Neuronal stem cell (in vitro differentiated cells): ENCODE results near the gene SFXN5.

Experiments
- DNase-seq: peaks from one replicate; pipeline ENCODE4 v3.0.0-alpha.2; 2013; ENCODE audit warnings: low spot score
- H2AFZ ChIP-seq: one replicate; pipeline ENCODE4 v1.6.1; 2013; ENCODE audit warnings: mild to moderate bottlenecking, low read length, inconsistent platforms
- H2AK5ac ChIP-seq: 2 replicates; pipeline ENCODE4 v1.6.1; 2013; ENCODE audit warnings: low read depth, mild to moderate bottlenecking, inconsistent platforms, low read length, moderate library complexity, mixed read lengths
- H2BK120ac ChIP-seq: 2 replicates; pipeline ENCODE4 v1.6.1; 2013; ENCODE audit warnings: low read depth, mild to moderate bottlenecking, inconsistent platforms, low read length, moderate library complexity, mixed read lengths
- H2BK12ac ChIP-seq: one replicate; pipeline ENCODE4 v1.6.1; 2013; ENCODE audit warnings: low read length, inconsistent platforms
- H2BK15ac ChIP-seq: 2 replicates; pipeline ENCODE4 v1.6.1; 2013; ENCODE audit warnings: mild to moderate bottlenecking, low read length, inconsistent platforms, mixed read lengths
- H2BK5ac ChIP-seq: one replicate; pipeline ENCODE4 v1.6.1; 2013; ENCODE audit warnings: inconsistent platforms, mild to moderate bottlenecking, low read length, moderate library complexity
- H3K14ac ChIP-seq: one replicate; pipeline ENCODE4 v1.6.1; 2013; ENCODE audit warnings: low read length, inconsistent platforms
- H3K18ac ChIP-seq: 2 replicates; pipeline ENCODE4 v1.6.1; 2013; ENCODE audit warnings: low read length, inconsistent platforms
- H3K23ac ChIP-seq: 2 replicates; pipeline ENCODE4 v1.6.1; 2013; ENCODE audit warnings: low read depth, mild to moderate bottlenecking, mixed read lengths, low read length, inconsistent platforms; ENCODE audit not compliant: poor library complexity
- H3K27ac ChIP-seq: replicated peaks from 3 replicates; pipeline ENCODE4 v1.5.1; 2013; ENCODE audit warnings: low read length, inconsistent platforms
- H3K27me3 ChIP-seq, 3 experiments: 2 replicates each; pipeline ENCODE4 v1.6.1; 2013; ENCODE audit warnings: low read length in 3 of 3, mild to moderate bottlenecking in 2 of 3, inconsistent platforms in 1 of 3, low read depth in 1 of 3, mixed read lengths in 1 of 3, moderate library complexity in 1 of 3; ENCODE audit not compliant: control insufficient read depth in 3 of 3, insufficient read depth in 3 of 3
- H3K36me3 ChIP-seq, 2 donors: replicated peaks in 1 of 2; 2 replicates each; pipeline ENCODE4 v1.6.1; 2013; ENCODE audit warnings: low read length in 2 of 2; ENCODE audit not compliant: control insufficient read depth in 2 of 2, insufficient read depth in 2 of 2
- H3K4ac ChIP-seq: 2 replicates; pipeline ENCODE4 v1.6.1; 2013; ENCODE audit warnings: inconsistent platforms, mild to moderate bottlenecking, low read length, moderate library complexity
- H3K4me1 ChIP-seq, 2 donors: 1 replicate in 1 of 2; 2 replicates in 1 of 2; pipeline ENCODE4 v1.6.1; 2013; ENCODE audit warnings: low read length in 2 of 2, low read depth in 1 of 2; ENCODE audit not compliant: control insufficient read depth in 2 of 2, insufficient read depth in 1 of 2
- H3K4me2 ChIP-seq: one replicate; pipeline ENCODE4 v1.6.1; 2013; ENCODE audit warnings: mild to moderate bottlenecking, low read length, inconsistent platforms; ENCODE audit not compliant: insufficient read depth, poor library complexity, severe bottlenecking
- H3K4me3 ChIP-seq, 2 donors: 2 replicates each; pipeline ENCODE4 v1.5.1; 2013; ENCODE audit warnings: low read length in 2 of 2, mild to moderate bottlenecking in 2 of 2, inconsistent platforms in 1 of 2, moderate library complexity in 1 of 2
- H3K79me1 ChIP-seq: one replicate; pipeline ENCODE4 v1.6.1; 2013; ENCODE audit warnings: low read depth, mild to moderate bottlenecking, inconsistent platforms, low read length, moderate library complexity
- H3K9ac ChIP-seq: one replicate; pipeline ENCODE4 v1.6.1; 2013; ENCODE audit warnings: mild to moderate bottlenecking, low read depth, low read length, inconsistent platforms; ENCODE audit not compliant: poor library complexity
- H3K9me3 ChIP-seq, 2 donors: replicated peaks in 1 of 2; 2 replicates each; pipeline versions ENCODE3 to v1.6.1; 2013; ENCODE audit warnings: low read length in 2 of 2, mild to moderate bottlenecking in 2 of 2, inconsistent platforms in 1 of 2, low read depth in 1 of 2, mixed read lengths in 1 of 2, moderate library complexity in 1 of 2; ENCODE audit not compliant: control insufficient read depth in 2 of 2, insufficient read depth in 1 of 2
- H4K8ac ChIP-seq: one replicate; pipeline ENCODE4 v1.6.1; 2013; ENCODE audit warnings: low read depth, mild to moderate bottlenecking, inconsistent platforms, low read length, moderate library complexity
- H4K91ac ChIP-seq: one replicate; pipeline ENCODE4 v1.6.1; 2013; ENCODE audit warnings: low read length, low read depth, mild to moderate bottlenecking, inconsistent platforms; ENCODE audit not compliant: poor library complexity
- WGBS, 2 donors: extraction: QIAGEN DNeasy Blood & Tissue Kit; methylation state at CpG; one replicate each; pipeline ENCODE4 v1.1.7; 2013; ENCODE audit warnings: missing lambda C conversion rate in 2 of 2, mixed read lengths in 1 of 2; ENCODE audit not compliant: insufficient read length in 2 of 2, insufficient replicate concordance in 1 of 2; ENCODE audit errors: extremely low coverage in 2 of 2; 5-methylcytosine and 5-hydroxymethylcytosine counted together

The SFXN5 gene

DNA sequence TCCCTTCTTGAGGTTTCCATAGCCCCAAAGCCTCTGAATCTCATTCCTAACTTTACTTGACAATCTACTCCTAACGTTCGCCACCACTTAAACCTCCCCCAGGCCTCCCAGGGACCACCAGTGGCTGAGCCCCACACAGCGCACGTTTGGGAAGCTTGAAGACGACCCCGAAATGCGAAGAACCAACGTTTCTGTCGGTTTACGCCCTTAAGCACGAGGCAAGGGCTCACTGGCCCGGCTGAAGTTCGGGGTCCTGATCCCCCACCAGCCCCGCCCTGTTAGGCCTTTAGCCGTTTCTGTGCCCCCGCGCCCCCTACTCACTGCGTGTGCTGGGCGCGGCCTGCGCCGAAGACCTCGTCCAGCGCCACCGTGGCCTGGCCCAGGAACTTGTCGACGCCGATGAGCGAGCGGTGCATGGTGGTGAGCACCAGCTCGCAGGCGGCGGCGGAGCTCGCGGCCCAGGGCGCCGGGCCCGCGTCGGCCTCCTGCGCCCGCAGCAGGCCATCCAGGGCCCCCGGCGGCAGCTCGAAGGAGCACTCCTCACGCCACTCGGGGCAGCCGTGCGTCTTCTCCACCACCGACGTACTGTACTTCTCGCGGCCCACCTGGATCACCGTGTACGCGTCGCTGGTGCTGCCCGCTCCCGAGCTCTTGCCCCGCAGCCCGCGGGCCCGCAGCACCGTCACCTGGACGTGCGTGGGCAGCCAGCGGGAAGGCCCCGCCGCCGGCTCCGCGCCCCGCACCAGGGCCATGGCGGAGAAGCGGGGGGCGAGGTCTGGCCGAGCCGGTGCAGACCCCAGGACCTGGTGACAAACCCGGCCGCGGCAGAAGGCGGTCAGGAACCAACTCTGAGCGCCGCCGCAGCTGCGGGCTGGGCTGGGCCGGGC is 40.8 kb upstream of the SFXN5 start:
- H2BK15ac ChIP-seq, result peak overlapping the region; percentile 27
- H3K4ac ChIP-seq, result peak overlapping the region; percentile 45
- peak overlapping the region; percentile 51 for H2BK12ac ChIP-seq
- no peak overlapping the region for H2BK120ac ChIP-seq
- H3K79me1 ChIP-seq, result no peaks in the 10 kb centered on the region
- peak overlapping the region; percentile 70 for H2AK5ac ChIP-seq
- peaks cover 3 to 15% of the 10 kb centered on the region in 2 donors for H3K9me3 ChIP-seq
- H3K36me3 ChIP-seq, result no peaks in the 10 kb centered on the region
- peak overlapping the region; percentile 89 for H3K23ac ChIP-seq
- H3K9ac ChIP-seq, result peak overlapping the region; percentile 96
- DNase-seq, result peak; percentile 44
- peak overlapping the region; percentile 97 for H3K18ac ChIP-seq
- H2BK5ac ChIP-seq, result peak overlapping the region; percentile 79
- H3K14ac ChIP-seq, result peak overlapping the region; percentile 48
- peaks cover 11 to 13% of the 10 kb centered on the region in 2 donors for H3K4me1 ChIP-seq
- no CpG with 5 or more reads among the region's 88 CpGs for WGBS, 2 donors
- H4K91ac ChIP-seq, result no peak overlapping the region
- H3K4me3 ChIP-seq, result peak overlapping the region; percentile 59 to 89
- H3K27me3 ChIP-seq, result peaks cover 0 to 77% (median 20%) of the 10 kb centered on the region in 3 experiments
- peak overlapping the region; percentile 99 for H2AFZ ChIP-seq
- H3K4me2 ChIP-seq, result peak overlapping the region; percentile 98
- no peak overlapping the region for H3K27ac ChIP-seq
- H4K8ac ChIP-seq, result no peak overlapping the region

DNA sequence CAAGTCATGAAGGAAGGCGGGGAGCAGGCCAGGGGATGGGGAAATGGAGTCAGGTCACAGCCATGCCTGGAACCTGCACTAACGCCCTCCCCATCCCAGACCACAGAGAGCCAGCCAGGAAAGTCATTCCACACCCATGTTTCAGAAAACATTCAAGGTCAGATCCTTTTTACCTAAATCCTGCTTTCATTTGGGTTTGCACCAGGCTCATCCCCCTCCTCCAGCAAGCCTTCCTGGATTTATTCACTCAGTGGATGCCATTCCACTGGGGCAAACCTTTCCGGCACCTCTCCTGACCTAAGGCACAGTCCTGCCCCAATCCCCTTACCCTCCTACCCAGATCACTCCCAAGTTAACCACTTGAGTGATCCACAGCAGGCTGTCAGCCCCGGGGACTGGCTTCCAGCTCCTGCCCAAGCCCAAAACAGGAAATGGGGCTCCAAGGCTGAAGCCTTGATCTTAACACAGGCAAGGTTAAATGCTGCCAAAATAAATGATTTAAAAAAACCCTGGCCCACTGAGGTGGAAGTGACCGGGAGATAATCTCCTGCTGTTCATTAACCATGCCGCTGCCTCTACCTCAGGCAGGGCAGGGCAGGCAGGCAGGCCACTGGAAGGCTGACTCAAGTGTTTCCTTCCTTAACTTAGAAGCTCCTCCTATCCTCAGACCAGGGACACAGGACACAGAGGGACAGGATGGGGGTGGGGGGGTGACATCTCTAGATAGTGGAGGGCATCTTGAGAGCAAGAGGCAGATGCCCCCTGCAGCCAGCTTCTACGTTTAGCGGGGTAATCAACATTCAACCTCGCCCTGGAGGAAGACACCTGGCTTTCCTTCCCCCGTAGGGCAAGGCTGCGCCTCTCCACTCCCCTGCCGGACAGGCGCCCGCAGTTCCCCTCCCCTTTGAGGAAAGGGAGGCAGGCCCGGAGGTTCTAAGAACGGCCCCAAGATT is 39.8 kb upstream of the SFXN5 start:
- Histone ChIP-seq H2BK120ac (no peak overlapping the region), H4K8ac (no peak overlapping the region), H3K9ac (no peak overlapping the region), H3K27ac (no peak overlapping the region), H3K18ac (no peak overlapping the region), H3K4me3 (peak overlapping the region; percentile 59 to 89), H3K79me1 (no peaks in the 10 kb centered on the region), H3K14ac (no peak overlapping the region), H2AFZ (peak overlapping the region; percentile 99), H3K23ac (no peak overlapping the region), H3K27me3 (peaks cover 0 to 74% (median 20%) of the 10 kb centered on the region in 3 experiments), H3K4me2 (peak overlapping the region; percentile 98), H2BK12ac (no peak overlapping the region), H2BK15ac (no peak overlapping the region), H4K91ac (no peak overlapping the region), H3K9me3 (peaks cover 3 to 15% of the 10 kb centered on the region in 2 donors), H2BK5ac (no peak overlapping the region), H2AK5ac (no peak overlapping the region), H3K4me1 (peaks cover 11 to 13% of the 10 kb centered on the region in 2 donors), H3K4ac (no peak overlapping the region), H3K36me3 (no peaks in the 10 kb centered on the region)
- peak; percentile 24 for DNase-seq
- WGBS, 2 donors, result no CpG with 5 or more reads among the region's 16 CpGs

- peaks cover 12 to 13% of the 10 kb centered on the region in 2 donors for H3K4me1 ChIP-seq
- no peak overlapping the region for H2BK12ac ChIP-seq
- H3K18ac ChIP-seq, result no peak overlapping the region
- DNase-seq, result no peak
- peaks cover 3 to 15% of the 10 kb centered on the region in 2 donors for H3K9me3 ChIP-seq
- no peak overlapping the region for H2BK15ac ChIP-seq
- H2BK120ac ChIP-seq, result no peak overlapping the region
- H3K23ac ChIP-seq, result peak overlapping the region; percentile 56
- no peak overlapping the region for H2AK5ac ChIP-seq
- H3K4ac ChIP-seq, result no peak overlapping the region
- H3K27me3 ChIP-seq, result peaks cover 0 to 75% (median 20%) of the 10 kb centered on the region in 3 experiments
- H3K14ac ChIP-seq, result no peak overlapping the region
- H3K4me3 ChIP-seq, result peak overlapping the region in 1 of 2 donors; percentile 13
- no peak overlapping the region for H2BK5ac ChIP-seq
- no peak overlapping the region for H3K9ac ChIP-seq
- peaks cover 3% of the 10 kb centered on the region for H3K79me1 ChIP-seq
- whole genome bisulfite sequencing, 2 donors, result no CpG with 5 or more reads among the region's 4 CpGs
- no peak overlapping the region for H4K8ac ChIP-seq
- H3K36me3 ChIP-seq, result no peaks in the 10 kb centered on the region
- no peak overlapping the region for H2AFZ ChIP-seq
- H3K4me2 ChIP-seq, result no peak overlapping the region
- no peak overlapping the region for H4K91ac ChIP-seq
- H3K27ac ChIP-seq, result no peak overlapping the region
These were observed 38.9 kb upstream of the SFXN5 start for GRCh38 chr2:73110168-73111072.
